Kidney capillary endothelial cell (primary cell): ENCODE results near the gene SNRPB2.

Source experiments
- DNase-seq: peaks from one replicate; pipeline ENCODE4 v3.0.0-alpha.2; 2018; ENCODE audit warnings: low spot score

Gene SNRPB2

DNA sequence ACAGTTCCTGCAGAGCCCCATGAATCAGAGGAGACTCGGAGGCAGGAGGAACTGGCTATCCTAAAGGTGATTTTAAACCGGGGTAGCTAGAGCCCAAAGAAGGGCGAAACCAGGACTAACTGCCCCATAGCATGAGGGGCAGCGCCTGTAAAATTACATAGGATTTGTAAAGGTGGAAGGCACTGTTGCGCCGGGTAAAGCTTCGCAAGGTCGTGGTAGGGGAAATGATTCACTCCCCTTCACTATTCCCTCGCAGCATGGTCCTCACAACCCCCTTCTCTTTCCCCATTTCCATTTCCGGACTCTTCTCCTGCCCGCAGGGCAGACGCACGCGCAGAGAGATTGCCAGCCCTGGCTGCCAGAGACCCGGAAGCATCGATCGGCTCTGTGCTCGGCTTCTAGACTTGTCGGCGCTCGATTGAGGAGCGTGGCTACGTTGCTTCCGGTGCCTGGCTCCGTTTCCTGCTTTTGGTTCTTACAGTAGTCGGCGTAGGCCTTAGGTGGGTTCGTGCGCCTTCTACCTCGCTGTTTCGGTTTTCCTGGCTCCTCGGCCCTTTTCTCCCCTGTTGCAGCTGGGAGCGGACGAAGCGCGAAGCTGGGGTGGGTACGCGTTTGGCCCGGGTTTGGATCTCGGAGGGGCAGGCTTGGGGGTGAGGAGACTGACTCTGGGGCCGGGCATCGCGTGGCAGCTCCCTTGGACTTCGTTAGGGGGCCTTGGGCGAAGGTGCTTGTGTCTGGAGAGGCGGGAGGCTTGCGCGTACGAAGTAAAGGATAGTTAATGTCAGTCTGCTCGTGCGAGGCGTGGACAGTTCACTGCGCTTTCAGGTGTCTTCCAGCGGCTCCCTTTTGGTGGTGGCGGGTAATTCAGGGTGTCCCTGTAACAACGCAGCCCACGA lies at the start of gene SNRPB2:
TSS of gene SNRPB2 (plus strand) at position 462 of the 896 bp plus-strand sequence. CDS start 1,677 bp downstream, outside the sequence.
- peak; percentile 90 for DNase-seq

DNA sequence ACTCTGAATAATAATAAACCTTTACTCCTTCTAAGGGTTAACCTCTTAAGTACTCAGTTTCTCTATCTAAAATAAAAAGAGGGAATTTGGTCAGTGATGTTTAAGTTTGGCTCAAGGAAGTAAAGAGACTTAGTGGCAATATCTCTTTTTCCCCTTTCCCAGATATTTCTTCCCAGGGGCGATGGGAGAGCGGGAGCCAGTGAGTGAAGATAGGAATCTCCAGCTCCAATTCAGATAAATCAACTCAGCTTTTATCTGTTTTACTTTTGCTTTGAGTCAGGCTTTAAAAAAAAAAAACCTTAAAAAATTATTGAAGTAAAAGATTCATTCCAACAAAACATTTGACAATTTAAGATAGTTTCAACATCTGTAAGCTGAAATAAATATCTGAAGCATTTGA lies 45.4 kb upstream of the SNRPB2 start:
- DNase-seq: no peak

DNA sequence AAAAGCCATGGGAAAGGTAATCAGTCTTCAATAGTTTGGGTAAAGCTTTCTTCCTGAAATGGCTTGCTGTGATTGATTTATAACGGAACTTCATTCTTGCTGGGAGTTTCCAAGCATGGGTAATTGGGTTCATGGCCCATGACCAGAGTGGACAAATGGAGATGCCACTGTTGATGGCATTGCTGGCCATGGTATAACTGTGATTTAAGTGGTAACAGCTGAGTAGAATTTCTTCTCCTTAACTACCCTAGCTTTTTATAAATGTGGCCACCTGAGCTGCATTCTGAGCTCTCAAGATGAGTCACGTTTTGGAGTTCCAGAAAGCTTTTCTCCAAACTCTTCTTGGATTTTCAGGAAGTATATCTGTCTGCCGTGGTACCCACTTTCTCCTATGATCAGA lies 39.9 kb upstream of the SNRPB2 start:
- DNase-seq: no peak

DNA sequence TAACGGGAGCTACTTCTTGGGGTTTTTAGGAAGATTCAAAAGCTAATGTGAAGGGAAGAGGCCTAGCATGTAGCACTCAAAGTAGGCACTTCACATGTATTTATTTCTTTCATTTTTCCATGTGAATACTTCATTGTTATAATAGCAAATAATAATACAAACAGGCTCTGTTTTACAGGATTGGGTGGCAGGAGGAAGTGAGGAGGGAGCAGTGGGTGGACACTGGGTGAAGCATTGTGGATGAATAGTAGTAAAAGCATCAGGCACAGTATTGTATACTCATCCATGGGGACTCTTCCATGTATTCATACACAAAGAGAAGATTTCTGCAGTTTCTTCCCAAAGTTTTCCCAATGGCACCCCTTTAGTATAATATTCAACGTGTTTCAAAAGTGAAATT lies 38.4 kb upstream of the SNRPB2 start:
- DNase-seq: no peak

DNA sequence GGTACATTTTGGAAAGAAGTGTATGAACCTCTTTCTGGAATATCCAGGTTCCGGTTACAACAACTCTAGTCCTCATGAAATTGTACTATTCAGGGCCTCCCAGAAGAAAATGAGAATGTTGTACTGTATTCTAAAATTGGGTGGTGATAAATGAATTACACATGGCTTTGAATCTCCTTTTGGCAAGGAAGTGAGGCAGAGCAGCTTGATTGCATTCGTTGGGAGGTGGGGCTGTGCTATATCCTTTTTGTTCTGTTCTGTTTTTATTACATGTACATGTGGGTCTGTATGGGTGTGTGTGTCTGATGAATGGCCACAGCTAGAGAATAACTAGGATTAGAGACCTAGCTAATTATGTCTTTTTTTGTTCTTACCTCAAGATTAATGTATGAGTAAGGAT lies 37.8 kb upstream of the SNRPB2 start:
- DNase-seq: peak; percentile 13

DNA sequence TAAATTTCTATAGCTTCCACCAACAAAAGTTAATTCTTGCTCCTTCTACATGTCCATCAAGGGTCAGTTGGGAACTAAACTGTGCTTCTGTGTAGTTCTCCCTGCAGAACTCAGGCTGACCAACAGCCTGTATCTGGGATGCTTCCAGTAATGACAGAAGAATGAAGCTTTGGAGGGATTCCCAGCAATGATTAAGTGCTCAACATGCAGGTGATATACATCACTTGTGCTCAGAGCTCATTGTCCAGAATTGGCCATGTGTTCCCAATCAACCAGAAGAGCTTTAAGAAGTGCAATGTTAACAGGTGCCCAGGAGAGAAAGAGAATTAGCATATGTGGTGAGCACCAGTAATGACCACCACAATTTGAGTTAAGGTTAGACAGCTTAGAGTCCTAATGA lies 37.4 kb upstream of the SNRPB2 start:
- DNase-seq: no peak

DNA sequence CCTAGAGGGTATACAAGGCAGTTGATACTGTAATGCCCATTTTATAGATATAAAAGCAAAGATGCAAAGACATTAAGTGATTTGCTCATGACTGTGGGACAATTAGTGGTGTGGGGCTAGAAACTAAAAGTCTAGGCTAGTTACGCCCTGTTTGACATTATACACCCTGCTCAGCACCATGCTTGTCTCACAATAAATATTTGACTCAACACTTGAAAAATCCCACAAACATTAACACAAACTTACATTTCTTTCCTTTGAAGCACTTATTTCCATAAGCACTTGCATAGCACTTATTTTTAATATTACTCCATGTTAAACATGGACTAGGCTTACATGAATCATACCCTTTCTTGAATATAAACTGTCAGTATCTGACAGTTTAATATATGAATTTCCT lies 36.5 kb upstream of the SNRPB2 start:
- no peak for DNase-seq

DNA sequence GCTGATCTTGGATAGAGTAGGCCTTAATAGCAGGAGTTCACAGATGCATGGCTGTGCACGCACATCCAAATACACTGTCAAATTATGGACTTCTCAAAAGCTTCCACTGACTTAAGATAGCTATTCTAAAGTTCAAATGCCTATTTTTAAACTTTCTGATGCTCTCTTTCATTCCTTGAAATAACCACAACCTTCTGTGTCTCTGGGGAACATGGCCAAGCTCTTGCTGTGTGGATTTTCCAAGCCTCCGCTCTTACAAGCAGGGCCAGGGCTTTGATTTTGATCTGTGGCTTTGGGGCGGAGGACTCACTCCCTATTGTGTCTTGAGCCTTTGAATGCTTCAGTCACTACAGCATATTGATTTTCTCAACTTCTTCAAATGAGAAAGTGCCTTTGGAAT lies 35.7 kb upstream of the SNRPB2 start:
- DNase-seq: no peak

DNA sequence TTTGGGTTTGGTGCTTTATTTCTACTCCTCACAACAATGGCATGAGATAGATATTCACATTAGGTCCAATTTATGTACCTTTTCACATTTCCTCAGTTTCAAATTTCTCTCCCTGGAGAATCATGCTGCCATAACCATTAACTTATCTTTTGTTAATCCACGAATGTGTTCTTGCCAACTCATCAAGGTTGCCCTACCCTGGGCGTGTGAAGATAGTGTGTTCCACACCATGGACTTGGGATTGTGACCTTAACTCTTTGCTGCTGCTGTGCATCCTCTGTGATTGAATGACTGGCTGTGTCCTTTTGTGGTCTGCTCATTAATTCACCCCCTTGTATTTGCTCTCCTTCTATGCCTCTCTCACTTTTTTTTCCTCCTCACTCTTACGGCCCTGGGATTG lies 34.2 kb upstream of the SNRPB2 start:
- no peak for DNase-seq

DNA sequence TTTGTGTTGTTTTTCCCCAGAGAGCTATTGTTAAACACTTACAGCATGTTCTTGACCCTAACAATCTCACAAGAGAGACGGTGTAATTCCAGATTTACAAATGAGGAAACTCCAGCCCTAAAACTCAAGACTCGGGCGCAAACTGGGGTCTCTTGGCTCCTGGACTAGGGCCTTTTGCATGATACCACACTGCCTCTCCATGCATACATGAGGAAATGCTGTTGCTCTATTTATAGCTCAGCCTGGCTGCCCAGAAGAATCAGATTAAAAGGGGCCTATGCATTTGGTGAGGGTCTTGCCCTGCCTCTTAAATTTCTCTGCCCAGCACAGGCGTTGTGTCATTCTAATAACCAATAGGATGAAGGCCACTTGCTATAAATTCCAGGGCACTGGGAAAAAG lies 30.5 kb upstream of the SNRPB2 start:
- DNase-seq: no peak

DNA sequence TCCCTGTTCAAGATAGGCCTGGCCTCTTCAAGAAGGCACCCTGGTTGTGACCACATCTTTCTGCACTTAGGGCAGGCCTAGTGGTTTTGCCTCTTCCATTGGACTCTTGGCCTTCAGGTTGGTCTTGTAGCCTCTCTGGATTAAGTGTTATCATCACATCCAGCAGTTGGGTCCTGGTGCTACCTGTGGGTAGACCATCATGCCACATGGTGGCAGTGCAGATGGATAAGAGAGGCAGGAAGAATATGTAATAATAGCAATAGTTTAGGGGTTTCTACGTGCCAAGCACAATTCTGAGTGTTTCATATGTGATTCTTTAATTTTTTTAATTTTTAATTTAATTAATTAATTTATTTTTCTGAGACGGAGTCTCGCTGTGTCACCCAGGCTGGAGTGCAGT lies 28.5 kb upstream of the SNRPB2 start:
- no peak for DNase-seq

DNA sequence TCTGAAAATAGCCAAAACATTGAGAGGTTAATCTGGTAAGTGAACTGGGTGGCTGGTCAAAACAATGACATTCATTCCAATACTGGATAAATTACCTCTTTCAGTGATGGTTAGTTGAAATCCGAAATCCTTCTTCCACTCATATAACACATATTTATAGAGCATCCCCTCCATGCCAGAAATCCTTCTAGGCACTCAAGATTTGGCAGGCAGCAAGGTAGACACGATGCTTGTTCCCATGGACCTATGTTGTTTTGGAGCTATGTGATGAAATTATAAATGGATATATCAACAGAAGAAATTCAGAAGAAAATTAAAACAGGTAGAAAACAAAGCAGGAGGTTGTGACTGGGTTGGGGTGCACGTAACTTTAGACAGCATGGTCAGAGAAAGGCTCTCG lies 26.3 kb upstream of the SNRPB2 start:
- no peak for DNase-seq

DNA sequence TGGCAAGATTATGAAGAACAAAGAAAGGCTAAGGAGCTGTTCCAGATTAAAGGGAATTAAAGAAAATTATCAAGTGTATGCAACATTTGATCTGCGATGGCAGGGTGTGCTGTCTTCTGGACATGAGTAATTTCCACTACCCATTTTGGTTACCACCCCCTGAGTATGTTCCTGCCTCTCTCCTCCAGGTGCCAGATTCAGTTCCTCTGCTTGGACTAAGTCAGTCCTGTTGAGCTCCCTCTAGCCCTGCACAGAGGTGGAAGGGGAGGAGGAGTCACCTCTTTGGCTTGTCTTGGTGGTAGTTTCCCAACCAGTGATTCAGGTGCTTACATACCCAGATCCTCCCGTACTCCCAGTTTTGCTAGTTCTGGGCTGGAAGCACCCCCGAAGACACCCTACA lies 22.2 kb upstream of the SNRPB2 start:
- no peak for DNase-seq

DNA sequence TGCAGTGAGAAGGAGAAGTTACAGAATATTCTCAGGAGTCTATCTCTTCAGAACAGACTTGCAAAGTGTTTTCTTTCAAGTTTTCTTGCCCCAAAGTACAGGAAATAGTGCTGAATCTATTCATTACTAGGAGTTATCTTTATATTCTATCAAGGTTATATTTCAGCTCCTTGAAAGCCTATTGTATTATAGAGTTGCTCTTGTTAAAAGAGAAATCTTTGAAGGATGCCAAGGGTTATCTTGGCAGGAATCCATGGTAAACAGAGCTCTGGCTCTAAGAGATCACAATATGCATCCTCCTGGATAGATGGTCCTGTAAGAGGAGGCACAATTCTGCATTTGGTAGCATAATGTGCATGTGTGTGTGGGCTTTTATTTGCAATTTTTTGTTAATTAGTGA lies 21.2 kb upstream of the SNRPB2 start:
- no peak for DNase-seq

DNA sequence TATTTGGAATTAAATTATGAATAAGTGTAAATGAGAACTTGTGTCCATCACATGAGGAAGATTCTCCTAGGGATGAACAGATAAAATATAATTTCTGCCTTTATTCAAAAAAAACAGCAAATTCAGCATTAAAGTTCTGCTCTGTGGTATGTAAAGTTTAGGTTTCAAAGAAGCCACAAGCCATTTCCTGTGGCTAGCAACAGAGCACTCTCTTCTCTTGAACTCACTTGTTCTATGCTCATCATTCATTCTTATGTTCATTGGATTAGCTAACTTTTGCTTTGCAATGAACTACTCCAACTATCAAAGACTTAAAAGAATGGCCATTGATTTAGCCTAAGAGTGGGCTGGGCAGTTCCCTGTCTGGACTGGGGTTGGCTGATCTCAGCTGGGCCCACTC lies 20.8 kb upstream of the SNRPB2 start:
- DNase-seq: no peak

DNA sequence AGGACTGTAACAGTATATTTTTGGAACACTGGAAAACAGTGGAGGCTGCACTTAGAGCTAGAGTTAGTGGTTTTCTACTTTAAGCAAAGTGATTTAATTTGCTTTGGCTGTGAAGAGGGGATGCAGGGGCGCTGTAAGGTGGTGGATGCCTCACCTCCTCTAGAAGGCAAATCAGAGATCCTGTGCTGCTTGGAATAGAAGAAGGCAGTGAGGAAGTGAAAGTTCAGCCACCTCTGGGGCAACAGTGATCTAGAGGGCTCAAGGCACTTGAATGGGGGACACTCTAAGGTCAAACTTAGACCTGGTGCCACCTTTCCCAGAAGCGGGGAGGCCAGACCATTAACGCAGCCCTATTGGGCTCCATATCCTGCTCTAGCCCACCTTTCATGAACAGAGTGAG lies 19.0 kb upstream of the SNRPB2 start:
- no peak for DNase-seq

DNA sequence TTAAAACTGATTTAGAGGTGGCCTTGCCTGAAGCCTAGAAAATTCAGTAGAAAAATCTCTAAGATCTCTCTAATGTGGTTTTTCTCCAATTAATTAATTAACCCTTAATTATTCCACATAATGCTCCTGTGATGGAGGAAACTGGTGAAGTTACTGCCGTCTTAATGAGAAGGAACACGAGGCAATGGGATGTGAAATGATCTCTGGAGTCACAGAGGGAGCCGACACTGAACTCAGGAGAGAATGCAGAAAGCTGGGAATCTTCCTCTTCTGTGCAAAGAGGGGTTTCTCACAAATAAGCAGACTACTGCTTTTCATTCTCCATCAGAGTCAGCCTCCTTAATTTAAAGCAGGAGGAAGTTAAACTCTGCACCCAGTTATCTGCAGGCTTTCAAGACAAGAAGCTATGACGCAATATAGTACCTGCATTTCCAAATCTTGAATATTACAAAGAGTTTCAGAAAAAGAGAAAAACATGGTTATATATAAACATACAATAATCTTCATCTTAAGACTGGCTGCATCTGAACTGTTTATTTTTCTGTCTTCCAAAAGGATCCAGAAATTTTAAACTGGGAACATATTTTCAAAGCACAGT lies 18.1 kb upstream of the SNRPB2 start:
- DNase-seq: no peak

DNA sequence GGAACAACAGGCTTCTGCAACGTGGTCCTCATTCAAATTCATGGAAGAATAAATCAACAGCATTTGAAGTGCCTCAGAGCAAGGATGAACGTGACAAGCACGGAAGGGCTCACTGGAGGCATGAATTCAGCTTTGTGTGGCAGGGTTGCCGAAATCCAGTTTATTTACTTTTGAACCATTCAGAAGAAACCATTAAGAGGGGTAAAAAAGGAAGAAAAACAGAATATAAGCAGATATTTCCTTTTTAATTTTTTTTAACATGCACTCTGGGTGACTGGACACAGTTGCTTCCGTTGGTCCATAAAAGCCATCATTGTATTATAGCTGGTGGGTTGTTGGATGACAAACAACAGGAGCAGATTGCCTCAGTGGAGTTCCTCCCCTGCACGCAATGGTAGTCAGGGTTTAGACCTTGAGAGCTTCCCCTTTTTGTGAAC lies 17.3 kb upstream of the SNRPB2 start:
- DNase-seq: no peak

DNA sequence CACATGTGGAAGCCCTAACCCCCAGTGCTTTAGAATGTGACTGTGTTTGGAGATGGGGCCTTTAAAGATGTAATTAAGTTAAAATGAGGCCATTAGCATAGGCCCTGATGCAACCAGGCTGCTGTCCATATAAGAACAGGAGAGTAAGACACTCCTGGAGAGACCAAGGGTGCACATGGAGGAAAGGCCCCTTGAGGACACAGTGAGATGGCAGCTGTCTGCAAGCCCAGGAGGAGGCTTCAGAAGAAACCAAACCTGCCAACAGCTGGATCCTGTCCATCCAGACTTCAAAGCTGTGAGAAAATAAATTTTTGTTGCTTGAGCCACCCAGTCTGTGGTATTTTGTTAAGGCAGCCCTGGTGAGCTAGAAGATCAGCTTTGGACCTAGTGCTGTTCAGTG lies 16.8 kb upstream of the SNRPB2 start:
- no peak for DNase-seq

DNA sequence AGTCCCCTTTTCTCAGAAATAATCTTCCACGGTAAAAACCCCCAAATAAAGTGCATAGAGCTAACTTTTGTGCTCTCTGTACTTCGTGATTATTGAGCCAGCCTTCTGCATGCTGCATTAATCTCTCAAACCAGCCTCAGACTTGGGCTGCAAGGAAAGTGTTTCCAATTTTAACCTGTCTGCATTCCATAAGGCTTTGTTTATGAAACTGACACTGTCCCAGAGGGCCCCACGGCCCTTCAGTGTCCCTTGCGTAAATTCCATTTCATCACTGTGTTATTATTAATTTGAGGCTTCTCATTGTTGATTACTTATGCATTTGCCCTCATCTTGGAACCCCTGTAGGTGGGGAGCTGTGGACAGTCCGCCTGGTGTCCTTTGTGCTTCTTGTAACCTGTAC lies 15.6 kb upstream of the SNRPB2 start:
- no peak for DNase-seq

DNA sequence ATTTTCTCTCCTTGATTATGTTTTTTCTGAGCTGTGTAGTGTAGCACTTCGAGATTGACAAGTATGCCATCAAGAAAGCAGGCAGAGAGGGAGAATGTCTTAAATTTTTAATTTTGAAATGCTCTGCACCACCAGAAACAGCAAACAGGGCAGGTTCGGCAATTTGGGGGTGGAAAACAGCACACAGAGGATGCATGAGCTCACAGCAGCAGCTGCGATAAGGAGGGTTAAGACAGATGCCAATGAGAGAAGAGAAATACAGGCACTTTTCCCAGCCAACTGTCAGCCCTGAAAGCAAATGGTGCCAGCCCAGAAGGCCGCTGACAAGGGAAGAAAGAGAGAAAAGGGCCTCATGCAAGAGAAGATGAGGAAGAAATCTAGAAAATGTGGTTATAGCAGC lies 15.1 kb upstream of the SNRPB2 start:
- DNase-seq: no peak

DNA sequence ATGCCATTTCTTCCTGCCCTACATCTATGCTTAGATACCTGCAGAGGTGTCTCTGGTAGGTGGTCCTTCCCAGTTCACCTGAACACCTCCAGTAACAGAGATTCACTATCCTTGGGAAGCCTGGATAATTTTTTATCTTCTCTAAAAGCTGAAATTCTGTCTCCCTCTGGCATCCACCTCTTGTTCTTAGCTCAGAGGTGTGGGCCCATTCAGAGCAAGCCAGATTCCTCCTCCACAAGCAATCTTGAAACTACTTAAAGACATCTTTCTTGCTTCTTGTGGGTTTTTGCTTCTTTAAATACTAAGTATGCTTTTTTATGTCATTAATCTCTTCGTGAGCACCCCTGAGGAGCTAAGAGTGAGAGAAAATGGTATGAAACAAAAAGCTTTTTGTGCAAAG lies 10.4 kb upstream of the SNRPB2 start:
- no peak for DNase-seq

DNA sequence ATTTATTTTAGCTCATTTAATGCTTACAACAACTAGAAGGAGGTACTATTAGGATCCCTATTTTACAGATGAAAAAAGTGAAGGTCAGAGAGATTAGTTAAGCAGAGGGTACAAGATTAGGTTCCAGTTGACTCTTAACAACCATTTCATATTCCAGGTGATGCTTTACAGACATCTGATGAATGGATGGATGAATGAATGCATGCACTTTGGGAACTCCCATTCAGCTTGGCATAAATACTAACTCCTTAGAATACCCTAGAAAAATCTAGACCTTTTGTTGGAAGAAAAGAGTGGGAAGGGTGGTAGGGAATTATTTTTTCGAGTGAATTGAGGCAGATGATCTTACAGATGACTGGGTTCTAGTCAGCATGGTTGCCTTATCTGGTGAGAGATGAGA lies 746 bp upstream of the SNRPB2 start:
- DNase-seq: no peak
